EH (cell line): ENCODE data around the gene GLOD5.
A peak's percentile ranks its signal among the peaks of the same experiment; 100 is the strongest.
"Not testable (repeated sequence)": the region's sequence is repeated elsewhere in the genome, so short reads cannot be mapped to it uniquely, and the experiment has no call there.

ENCODE experiments used
- DNase-seq: peaks from one replicate; pipeline ENCODE4 v3.0.0-alpha.2; 2015; ENCODE audit warnings: low read depth

GLOD5 gene

DNA sequence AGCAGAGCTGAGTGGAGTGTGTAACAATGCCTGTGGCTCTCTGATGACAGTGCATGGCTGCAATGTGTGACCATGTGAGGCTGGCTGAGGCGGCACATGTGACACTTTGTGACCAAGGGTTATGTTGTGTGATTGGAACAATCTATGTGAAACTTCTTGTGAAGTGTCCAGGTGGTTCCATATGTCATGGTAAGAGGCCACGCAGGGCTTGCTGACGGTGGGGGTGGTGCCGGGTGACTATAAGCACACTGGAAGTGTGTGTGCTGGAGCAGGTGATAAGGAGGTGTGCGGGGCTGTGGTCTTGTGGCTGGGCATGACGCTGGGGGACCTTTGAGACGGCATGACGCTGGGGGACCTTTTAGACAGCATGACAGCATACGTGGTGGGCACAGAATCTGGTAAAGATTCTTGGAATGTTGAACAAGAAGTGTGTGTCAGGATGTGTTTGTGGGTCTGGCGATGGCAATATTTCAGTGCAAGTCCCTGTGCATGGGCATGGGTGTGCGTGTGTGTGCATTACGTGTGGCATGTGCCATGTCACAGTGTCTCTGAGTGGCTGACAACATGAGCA lies 32.9 kb downstream of the GLOD5 start:
- no peak for DNase-seq

DNA sequence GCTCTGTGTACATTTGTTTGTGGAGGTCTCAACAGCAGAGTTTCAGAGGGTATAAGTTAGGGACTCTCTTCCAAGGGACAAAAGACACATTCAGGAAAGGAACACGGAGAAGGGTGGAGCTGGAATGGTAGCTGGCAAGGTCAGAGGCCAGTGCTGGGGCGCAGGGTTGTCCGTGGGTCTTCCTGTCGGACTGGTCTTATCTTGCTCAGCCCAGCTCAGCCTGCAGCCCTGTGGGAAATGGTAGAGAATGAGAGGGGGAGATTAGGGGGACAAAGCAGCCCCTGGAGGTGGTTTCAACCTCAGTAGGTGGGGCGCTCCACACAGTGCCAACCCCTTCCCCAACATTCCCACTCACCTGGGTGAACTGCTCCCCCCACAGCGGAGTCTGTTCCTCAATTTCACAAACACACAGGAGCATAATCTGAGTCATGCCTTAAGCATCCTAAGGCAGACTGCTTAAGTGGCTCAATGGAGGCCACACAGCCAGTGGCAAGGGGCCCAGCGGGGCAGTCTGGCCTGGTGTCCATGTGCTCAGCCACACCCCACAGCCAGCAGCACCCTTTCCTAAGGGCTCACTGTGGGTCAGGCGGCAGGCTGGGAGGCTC lies 33.5 kb downstream of the GLOD5 start:
- DNase-seq = peak; percentile 68

- no peak for DNase-seq
Measured at GRCh38 chrX:48798318-48798717, 36.8 kb downstream of the GLOD5 start.

GRCh38 chrX:48800574-48801279 lies 39.2 kb downstream of the GLOD5 start:
- no peak for DNase-seq

GRCh38 chrX:48801280-48802088 lies 39.9 kb downstream of the GLOD5 start, which contains the start of gene HDAC6:
TSS of gene HDAC6 (plus strand) at chrX:48802067. CDS start at chrX:48802693, 626 bp downstream.
- peak; percentile 99 for DNase-seq

GRCh38 chrX:48802089-48802904 lies 40.8 kb downstream of the GLOD5 start:
- DNase-seq = peak; percentile 87

- DNase-seq = peak; percentile 19
Measured at GRCh38 chrX:48802905-48803200, 41.3 kb downstream of the GLOD5 start.

- DNase-seq = no peak
Measured at GRCh38 chrX:48806081-48806480, 44.5 kb downstream of the GLOD5 start.

DNA sequence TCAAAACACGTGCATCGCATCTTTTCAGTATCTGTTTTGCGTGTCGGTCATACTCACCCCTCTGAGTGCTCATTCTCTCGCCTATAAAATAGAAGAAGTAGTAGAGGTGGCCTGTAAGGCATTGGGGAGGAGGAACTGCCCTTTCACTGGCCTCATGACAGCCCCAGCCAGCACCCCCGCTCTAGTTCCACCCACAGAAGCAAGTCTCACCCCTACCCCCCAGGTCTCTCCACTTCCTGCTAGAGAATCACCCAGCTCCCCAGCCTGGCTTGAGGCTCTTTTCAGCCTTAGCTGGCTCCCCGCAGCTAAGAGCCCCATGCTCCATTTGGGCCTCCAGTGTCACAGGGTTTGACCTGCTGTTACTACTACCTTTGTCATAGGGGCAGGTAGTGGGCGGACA lies 52.1 kb downstream of the GLOD5 start:
- no peak for DNase-seq

DNA sequence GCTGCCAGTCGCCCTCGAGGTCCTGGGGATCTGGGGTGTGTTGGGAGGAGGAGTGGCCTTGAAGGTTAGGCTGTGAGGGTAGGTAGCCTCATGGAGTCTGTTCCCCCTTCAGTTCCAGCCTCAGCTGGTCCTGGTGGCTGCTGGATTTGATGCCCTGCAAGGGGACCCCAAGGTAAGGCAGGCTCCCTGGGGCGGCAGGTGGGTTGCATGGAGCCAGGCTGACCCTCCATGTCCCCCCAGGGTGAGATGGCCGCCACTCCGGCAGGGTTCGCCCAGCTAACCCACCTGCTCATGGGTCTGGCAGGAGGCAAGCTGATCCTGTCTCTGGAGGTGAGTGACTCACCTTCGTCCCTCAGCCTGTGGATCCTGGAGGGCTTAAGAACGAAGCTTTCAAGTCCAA lies 53.2 kb downstream of the GLOD5 start:
- DNase-seq = no peak

DNA sequence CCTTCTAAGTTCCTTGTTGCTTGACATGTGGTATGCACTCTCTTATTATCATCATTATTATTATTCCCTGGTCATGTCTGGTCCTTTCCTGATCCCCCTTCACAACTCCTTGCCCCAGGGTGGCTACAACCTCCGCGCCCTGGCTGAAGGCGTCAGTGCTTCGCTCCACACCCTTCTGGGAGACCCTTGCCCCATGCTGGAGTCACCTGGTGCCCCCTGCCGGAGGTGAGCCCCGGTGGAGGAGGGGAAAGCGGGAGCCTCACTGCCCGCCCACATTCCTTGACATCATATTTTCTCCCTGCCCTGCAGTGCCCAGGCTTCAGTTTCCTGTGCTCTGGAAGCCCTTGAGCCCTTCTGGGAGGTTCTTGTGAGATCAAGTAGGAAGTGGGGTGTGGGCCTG lies 53.7 kb downstream of the GLOD5 start:
- DNase-seq = no peak

GRCh38 chrX:48816014-48816810 lies 54.7 kb downstream of the GLOD5 start:
- DNase-seq = no peak

GRCh38 chrX:48818098-48818497 lies 56.6 kb downstream of the GLOD5 start:
- no peak for DNase-seq

DNA sequence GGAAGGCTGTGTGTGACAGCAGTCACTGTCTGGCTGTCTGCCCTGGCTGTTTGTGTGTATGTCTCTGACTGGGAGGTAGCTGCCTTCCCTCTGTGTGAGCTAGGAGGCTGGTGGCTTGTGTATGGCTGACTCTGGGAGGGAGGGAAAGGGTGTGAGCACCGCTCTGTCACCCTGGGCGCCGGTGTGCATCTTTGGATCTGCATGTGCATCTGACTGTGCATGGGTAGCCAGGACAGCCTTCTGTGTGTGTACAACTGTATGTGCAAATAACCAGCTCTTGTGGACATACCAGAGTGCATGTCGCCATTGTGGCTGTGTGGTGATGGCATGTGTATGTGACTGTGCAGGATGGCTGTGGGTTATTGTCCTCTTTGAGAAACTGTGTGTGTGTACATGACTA lies 57.3 kb downstream of the GLOD5 start:
- no peak for DNase-seq

DNA sequence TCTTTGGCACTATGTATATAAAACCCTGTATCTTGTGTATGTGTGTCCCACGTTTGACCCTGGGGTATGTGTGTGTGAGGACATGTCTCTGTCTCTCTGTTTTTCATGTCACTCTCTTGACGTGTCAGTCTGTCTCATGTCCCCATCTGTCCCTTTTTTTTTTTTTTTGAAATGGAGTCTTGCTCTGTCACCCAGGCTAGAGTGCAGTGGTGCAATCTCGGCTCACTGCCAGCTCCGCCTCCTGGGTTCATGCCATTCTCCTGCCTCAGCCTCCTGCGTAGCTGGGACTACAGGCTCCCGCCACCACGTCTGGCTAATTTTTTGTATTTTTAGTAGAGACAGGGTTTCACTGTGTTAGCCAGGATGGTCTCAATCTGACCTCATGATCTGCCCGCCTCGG lies 57.8 kb downstream of the GLOD5 start:
- not testable (repeated sequence) for DNase-seq

GRCh38 chrX:48823053-48823452 lies 61.5 kb downstream of the GLOD5 start:
- DNase-seq = no peak
